Activated CD8-positive, alpha-beta T cell treated with anti-CD3 and anti-CD28 coated beads, Interleukin-2, amount 10 ng/mL, durations not matched to agents 7 days and 5 days (primary cell): ENCODE measurements around the gene TMEM17. TPM values are rescaled to one million over a fixed set of nuclear protein-coding genes. Genes with fewer than 3 reads are reported as not detected.
"Not testable (repeated sequence)": the region's sequence is repeated elsewhere in the genome, so short reads cannot be mapped to it uniquely, and the experiment has no call there.

ENCODE experiments used
- ATAC-seq: fragments of 150-1000 bp; cut with Tn5 transposase; one replicate; pipeline ENCODE4 v1.10.0; 2021; ENCODE audit warnings: moderate library complexity
- CTCF ChIA-PET: fragments of 350-600 bp; sonication (Branson Sonifier 250); formaldehyde crosslinking; loops from one replicate; lab custom pipeline; 2021; ENCODE audit warnings: antibody characterized with exemption; lab: Charles Lee
- POLR2A ChIA-PET: fragments of 350-600 bp; sonication (Branson Sonifier 250); formaldehyde crosslinking; loops from one replicate; lab custom pipeline; 2021; ENCODE audit warnings: antibody characterized with exemption; lab: Charles Lee
- DNase-seq: peaks from one replicate; pipeline ENCODE4 v3.0.0-alpha.2; 2020
- H3K27ac Mint-ChIP-seq: one replicate; pipeline ENCODE4 v1.8.0; 2021; ENCODE audit warnings: mild to moderate bottlenecking, mixed read lengths
- H3K27me3 Mint-ChIP-seq: one replicate; pipeline ENCODE4 v1.8.0; 2021; ENCODE audit warnings: low read depth, mixed read lengths
- H3K36me3 Mint-ChIP-seq: one replicate; pipeline ENCODE4 v1.8.0; 2021; ENCODE audit warnings: low read depth, mixed read lengths
- H3K4me1 Mint-ChIP-seq: one replicate; pipeline ENCODE4 v1.8.0; 2021; ENCODE audit warnings: low read depth, mixed read lengths
- H3K4me3 Mint-ChIP-seq: one replicate; pipeline ENCODE4 v1.8.0; 2021; ENCODE audit warnings: mild to moderate bottlenecking, mixed read lengths
- H3K9me3 Mint-ChIP-seq: one replicate; pipeline ENCODE4 v1.8.0; 2022; ENCODE audit warnings: mixed read lengths; ENCODE audit not compliant: insufficient read depth
- total RNA-seq, 2 experiments: library from RNA; stranded (reverse); gene quantifications; one replicate each; pipeline ENCODE4 v1.2.3, GENCODE V29; 2021

Gene TMEM17
- total RNA-seq = not detected

GRCh38 chr2:62505750-62506420 lies at the start of gene TMEM17:
TSS of gene TMEM17 (minus strand) at chr2:62506195. CDS start at chr2:62506129, 66 bp downstream.
- Mint-ChIP-seq H3K27me3 (peaks cover 25% of the 10 kb centered on the region), H3K4me1 (peaks cover 8% of the 10 kb centered on the region), H3K36me3 (no peaks in the 10 kb centered on the region), H3K4me3 (peak within 1 kb of the TSS; percentile 76), H3K9me3 (no peaks in the 10 kb centered on the region), H3K27ac (no peak within 1 kb of the TSS)
- ChIA-PET CTCF (interaction anchor here (1.0 kb wide), 1 partner anchor 270 kb away, joined by 4 read pairs; no protein-coding TSS in a partner anchor), POLR2A (no interaction called here)
- peak; percentile 84 for ATAC-seq
- DNase-seq = peak; percentile 40

- DNase-seq (no peak), ATAC-seq (no peak)
- Mint-ChIP-seq H3K9me3 (no peaks in the 10 kb centered on the region), H3K36me3 (no peaks in the 10 kb centered on the region), H3K27ac (no peak overlapping the region), H3K4me1 (no peaks in the 10 kb centered on the region), H3K27me3 (peaks cover 4% of the 10 kb centered on the region), H3K4me3 (no peak overlapping the region)
- ChIA-PET CTCF (no interaction called here), POLR2A (no interaction called here)
Observed at GRCh38 chr2:62554440-62554839, 48.4 kb upstream of the TMEM17 start.

DNA sequence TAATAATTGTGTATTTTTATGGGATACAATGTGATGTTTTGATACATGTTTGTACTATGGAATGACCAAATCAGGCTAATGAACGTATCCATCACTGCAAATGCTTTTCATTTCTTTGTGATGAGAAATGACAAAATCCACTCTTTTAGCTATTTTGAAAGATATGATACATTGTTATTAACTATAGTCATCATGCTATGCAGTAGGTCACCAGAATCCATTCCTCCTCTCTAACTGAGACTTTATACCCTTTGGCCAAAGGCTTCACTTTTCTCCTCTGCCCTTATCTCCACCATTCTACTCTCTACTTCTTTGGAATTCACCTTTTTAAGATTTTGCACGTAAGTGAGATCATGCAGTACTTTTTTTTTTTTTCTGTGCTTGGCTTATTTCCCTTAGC lies 44.5 kb upstream of the TMEM17 start:
- H3K27me3 Mint-ChIP-seq = peaks cover 2% of the 10 kb centered on the region
- no peak overlapping the region for H3K4me3 Mint-ChIP-seq
- DNase-seq (no peak), ATAC-seq (no peak)
- POLR2A ChIA-PET = no interaction called here
- H3K4me1 Mint-ChIP-seq = no peaks in the 10 kb centered on the region
- no peak overlapping the region for H3K27ac Mint-ChIP-seq
- CTCF ChIA-PET = no interaction called here
- no peaks in the 10 kb centered on the region for H3K9me3 Mint-ChIP-seq
- no peaks in the 10 kb centered on the region for H3K36me3 Mint-ChIP-seq

- H3K9me3 Mint-ChIP-seq = no peaks in the 10 kb centered on the region
- ChIA-PET POLR2A (no interaction called here), CTCF (no interaction called here)
- no peak overlapping the region for H3K4me3 Mint-ChIP-seq
- no peak overlapping the region for H3K27ac Mint-ChIP-seq
- ATAC-seq = no peak
- no peaks in the 10 kb centered on the region for H3K27me3 Mint-ChIP-seq
- no peaks in the 10 kb centered on the region for H3K36me3 Mint-ChIP-seq
- H3K4me1 Mint-ChIP-seq = no peaks in the 10 kb centered on the region
- no peak for DNase-seq
Observed at GRCh38 chr2:62547854-62548253, 41.9 kb upstream of the TMEM17 start.

DNA sequence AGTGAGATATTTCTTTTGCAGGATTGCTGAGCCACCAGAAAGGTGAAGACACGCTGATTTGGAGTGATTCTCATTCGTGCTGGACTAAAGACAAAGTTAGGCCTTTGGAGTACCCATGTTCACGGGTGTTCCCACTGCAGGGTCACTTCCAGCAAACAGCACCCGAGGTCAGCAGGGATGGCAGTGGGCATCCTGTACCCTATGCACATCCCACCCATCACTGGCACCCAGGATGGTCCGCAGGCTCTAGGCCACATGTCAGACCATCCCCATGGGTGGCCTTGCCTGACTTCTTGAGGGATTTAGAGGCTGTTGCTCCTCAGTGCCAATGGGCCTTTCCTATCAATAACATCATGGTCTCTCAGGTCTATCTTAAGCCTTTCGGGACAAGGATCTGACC lies 39.3 kb upstream of the TMEM17 start:
- ChIA-PET POLR2A (no interaction called here), CTCF (no interaction called here)
- no peaks in the 10 kb centered on the region for H3K9me3 Mint-ChIP-seq
- H3K27me3 Mint-ChIP-seq = no peaks in the 10 kb centered on the region
- no peaks in the 10 kb centered on the region for H3K36me3 Mint-ChIP-seq
- no peak overlapping the region for H3K27ac Mint-ChIP-seq
- H3K4me3 Mint-ChIP-seq = no peak overlapping the region
- H3K4me1 Mint-ChIP-seq = no peaks in the 10 kb centered on the region
- DNase-seq = no peak
- ATAC-seq = no peak

- no peaks in the 10 kb centered on the region for H3K4me1 Mint-ChIP-seq
- H3K36me3 Mint-ChIP-seq = no peaks in the 10 kb centered on the region
- DNase-seq (no peak), ATAC-seq (no peak)
- no peak overlapping the region for H3K27ac Mint-ChIP-seq
- ChIA-PET POLR2A (no interaction called here), CTCF (no interaction called here)
- H3K27me3 Mint-ChIP-seq = no peaks in the 10 kb centered on the region
- H3K9me3 Mint-ChIP-seq = no peaks in the 10 kb centered on the region
- H3K4me3 Mint-ChIP-seq = no peak overlapping the region
Observed at GRCh38 chr2:62540408-62541168, 34.6 kb upstream of the TMEM17 start.

DNA sequence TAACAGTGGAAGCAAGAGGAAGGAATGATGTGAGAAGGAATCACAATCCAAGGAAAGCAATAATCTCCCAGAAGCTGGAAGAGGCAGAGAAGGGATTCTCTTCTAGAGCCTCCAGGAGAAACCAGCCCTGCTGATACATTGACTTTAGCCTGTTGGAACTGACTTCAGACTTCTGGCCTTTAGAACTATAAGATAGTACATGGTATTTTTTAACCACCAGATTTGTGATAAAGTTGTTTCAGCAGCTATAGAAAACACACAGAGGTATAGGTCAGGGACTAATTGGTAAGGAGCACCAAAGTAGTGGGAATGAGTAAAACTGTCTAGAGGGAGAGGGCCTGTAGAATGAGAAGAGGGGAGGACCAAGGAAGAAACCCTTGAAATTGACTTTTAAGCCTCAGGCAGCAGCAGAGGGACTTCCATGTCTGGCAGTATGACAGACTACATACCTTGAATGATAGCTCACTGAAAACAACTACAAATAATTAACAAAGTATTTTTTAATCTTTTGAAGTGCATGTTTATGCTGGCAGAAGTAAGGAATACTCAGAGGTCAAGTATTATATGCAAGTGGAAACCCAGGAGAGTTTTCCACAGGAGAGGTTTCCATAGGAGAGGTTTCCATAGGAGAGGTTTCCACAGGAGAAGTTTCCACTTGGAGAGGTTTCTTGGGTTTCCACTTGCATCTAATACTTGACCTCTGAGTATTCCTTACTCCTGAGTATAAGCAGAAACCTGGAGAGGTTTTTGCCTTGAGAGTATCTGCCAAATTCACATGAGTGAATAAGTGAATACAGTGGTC lies 33.8 kb upstream of the TMEM17 start:
- H3K27ac Mint-ChIP-seq = no peak overlapping the region
- CTCF ChIA-PET = no interaction called here
- no peak overlapping the region for H3K4me3 Mint-ChIP-seq
- POLR2A ChIA-PET = no interaction called here
- H3K36me3 Mint-ChIP-seq = no peaks in the 10 kb centered on the region
- H3K27me3 Mint-ChIP-seq = no peaks in the 10 kb centered on the region
- DNase-seq = no peak
- no peak for ATAC-seq
- H3K4me1 Mint-ChIP-seq = no peaks in the 10 kb centered on the region
- H3K9me3 Mint-ChIP-seq = no peaks in the 10 kb centered on the region

GRCh38 chr2:62538756-62539155 lies 32.8 kb upstream of the TMEM17 start:
- H3K27ac Mint-ChIP-seq = no peak overlapping the region
- H3K36me3 Mint-ChIP-seq = no peaks in the 10 kb centered on the region
- no peaks in the 10 kb centered on the region for H3K4me1 Mint-ChIP-seq
- CTCF ChIA-PET = no interaction called here
- H3K4me3 Mint-ChIP-seq = no peak overlapping the region
- DNase-seq = no peak
- POLR2A ChIA-PET = no interaction called here
- H3K9me3 Mint-ChIP-seq = no peaks in the 10 kb centered on the region
- no peaks in the 10 kb centered on the region for H3K27me3 Mint-ChIP-seq
- no peak for ATAC-seq

DNA sequence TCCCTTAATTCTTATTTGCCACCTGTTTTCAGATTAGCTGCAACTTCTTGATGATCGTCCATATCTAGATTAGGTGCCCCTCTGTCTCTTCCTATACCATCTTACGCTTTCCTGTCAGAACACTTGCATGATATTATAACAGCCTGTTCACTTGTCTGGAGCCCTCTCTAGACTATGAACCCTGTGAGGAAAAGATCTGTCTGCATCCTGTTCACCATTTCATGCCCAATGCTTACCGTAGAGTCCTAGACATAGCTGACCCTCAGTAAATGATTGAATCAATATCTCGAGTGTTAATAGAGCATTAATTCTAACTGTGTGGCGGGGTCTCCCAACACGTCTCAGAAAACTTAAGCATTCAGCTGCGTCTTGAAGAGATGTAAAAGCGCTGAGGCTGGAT lies 31.8 kb upstream of the TMEM17 start:
- CTCF ChIA-PET = no interaction called here

DNA sequence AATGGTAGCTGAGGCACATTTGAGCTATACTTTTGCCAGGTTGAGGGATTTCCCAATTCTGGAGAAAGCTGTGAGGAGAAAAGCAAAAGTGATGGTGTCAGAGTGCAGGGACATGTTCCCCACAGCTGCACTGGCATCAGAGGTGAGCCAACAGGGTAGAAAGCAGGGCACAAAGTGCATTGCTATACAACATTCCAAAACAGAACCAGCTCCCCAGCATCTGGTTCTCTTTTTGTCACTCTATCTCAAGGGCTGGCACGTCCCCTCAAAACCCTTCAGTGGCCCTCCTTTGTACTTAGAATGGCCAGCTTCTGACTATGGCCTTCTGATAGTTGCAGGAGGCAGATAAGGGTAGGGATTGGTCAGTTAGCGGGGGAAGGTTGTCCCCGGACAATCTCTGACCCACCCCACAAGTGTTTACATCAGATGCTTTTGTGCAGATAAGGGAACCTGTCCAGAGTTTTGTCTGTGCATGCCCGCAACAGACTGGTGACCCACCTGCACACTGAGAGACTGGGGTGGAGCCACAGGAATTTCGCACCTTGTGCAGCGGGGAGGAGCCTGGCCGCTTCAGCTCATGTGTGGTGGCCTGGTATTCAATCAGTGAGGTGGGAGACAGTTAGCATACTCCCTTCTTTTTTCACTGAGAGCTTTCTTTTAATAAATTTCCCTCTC lies 31.0 kb upstream of the TMEM17 start:
- H3K27ac Mint-ChIP-seq = no peak overlapping the region
- H3K9me3 Mint-ChIP-seq = peaks cover 7% of the 10 kb centered on the region
- no peak overlapping the region for H3K4me3 Mint-ChIP-seq
- no peaks in the 10 kb centered on the region for H3K36me3 Mint-ChIP-seq
- ATAC-seq (no peak), DNase-seq (no peak)
- POLR2A ChIA-PET = no interaction called here
- H3K27me3 Mint-ChIP-seq = no peaks in the 10 kb centered on the region
- CTCF ChIA-PET = interaction anchor here (0.8 kb wide), 1 partner anchor 80 kb away, joined by 3 read pairs; no protein-coding TSS in a partner anchor
- H3K4me1 Mint-ChIP-seq = no peaks in the 10 kb centered on the region

More for the DNA sequence above, 31.8 kb upstream of the TMEM17 start:
- no peak for DNase-seq
- no peak for ATAC-seq
- H3K9me3 Mint-ChIP-seq = peaks cover 7% of the 10 kb centered on the region
- H3K4me1 Mint-ChIP-seq = no peaks in the 10 kb centered on the region
- POLR2A ChIA-PET = no interaction called here
- no peaks in the 10 kb centered on the region for H3K36me3 Mint-ChIP-seq
- no peak overlapping the region for H3K4me3 Mint-ChIP-seq
- H3K27me3 Mint-ChIP-seq = no peaks in the 10 kb centered on the region
- H3K27ac Mint-ChIP-seq = no peak overlapping the region

GRCh38 chr2:62535521-62535920 lies 29.5 kb upstream of the TMEM17 start:
- H3K27ac Mint-ChIP-seq, H3K4me3 Mint-ChIP-seq, ATAC-seq, H3K27me3 Mint-ChIP-seq, H3K36me3 Mint-ChIP-seq, DNase-seq, H3K9me3 Mint-ChIP-seq, H3K4me1 Mint-ChIP-seq, POLR2A ChIA-PET: not testable (repeated sequence)
- CTCF ChIA-PET = interaction anchor here (1.2 kb wide), 1 partner anchor 9 kb away, joined by 3 read pairs; no protein-coding TSS in a partner anchor
